CD14-positive monocyte (primary cell): ENCODE data around the gene SELENOM. TPM values are rescaled to one million over a fixed set of nuclear protein-coding genes. Genes with fewer than 3 reads are reported as not detected.

Experiments
- DNase-seq, 3 donors: peaks; one replicate each; pipeline ENCODE4 v3.0.0-alpha.2; 2011 to 2022
- H2AFZ ChIP-seq: 2 replicates; pipeline ENCODE4 v1.6.0; 2012; ENCODE audit warnings: mild to moderate bottlenecking, low read depth, low read length, inconsistent platforms; ENCODE audit not compliant: insufficient read depth, poor library complexity, severe bottlenecking
- H3K27ac ChIP-seq, 2 donors: 1 replicate in 1 of 2; 2 replicates in 1 of 2; pipeline ENCODE4 v1.5.1; 2012 to 2013; ENCODE audit warnings: low read length in 2 of 2, control low read depth in 1 of 2, inconsistent platforms in 1 of 2, low read depth in 1 of 2, mild to moderate bottlenecking in 1 of 2
- H3K27me3 ChIP-seq, 2 donors: one replicate each; pipeline versions ENCODE4 v1.6.0 to v1.6.1; 2011 to 2013; ENCODE audit warnings: low read length in 2 of 2; ENCODE audit not compliant: control insufficient read depth in 2 of 2, insufficient read depth in 2 of 2
- H3K36me3 ChIP-seq, 2 donors: replicated peaks in 1 of 2; 1 replicate in 1 of 2; 2 replicates in 1 of 2; pipeline versions ENCODE4 v1.5.1 to v1.6.1; 2012 to 2013; ENCODE audit warnings: low read length in 2 of 2, control low read depth in 1 of 2, inconsistent platforms in 1 of 2, mild to moderate bottlenecking in 1 of 2; ENCODE audit not compliant: insufficient read depth in 2 of 2, control insufficient read depth in 1 of 2
- H3K4me1 ChIP-seq, 2 donors: 1 replicate in 1 of 2; 2 replicates in 1 of 2; pipeline versions ENCODE4 v1.5.1 to v1.6.1; 2012 to 2013; ENCODE audit warnings: low read length in 2 of 2, control low read depth in 1 of 2, inconsistent platforms in 1 of 2, mild to moderate bottlenecking in 1 of 2, moderate library complexity in 1 of 2; ENCODE audit not compliant: insufficient read depth in 2 of 2, control insufficient read depth in 1 of 2
- H3K4me2 ChIP-seq: replicated peaks from 2 replicates; pipeline ENCODE3; 2012; ENCODE audit warnings: low read length, moderate library complexity, mild to moderate bottlenecking; ENCODE audit not compliant: poor library complexity, severe bottlenecking; ENCODE audit errors: extremely low read depth
- H3K4me3 ChIP-seq, 3 experiments: fragments of 200-600 bp in 1 of 3; sonication (generic) in 1 of 3; replicated peaks in 1 of 3; 1 replicate in 2 of 3; 2 replicates in 1 of 3; pipeline ENCODE4 v1.5.1; 2011 to 2013; ENCODE audit warnings: low read length in 3 of 3, mild to moderate bottlenecking in 3 of 3, control low read depth in 2 of 3, low read depth in 2 of 3, inconsistent platforms in 1 of 3, moderate library complexity in 1 of 3
- H3K79me2 ChIP-seq: 2 replicates; pipeline ENCODE4 v1.6.0; 2012; ENCODE audit warnings: mild to moderate bottlenecking, control low read depth, inconsistent platforms, low read length, moderate library complexity; ENCODE audit not compliant: insufficient read depth
- H3K9ac ChIP-seq: 2 replicates; pipeline ENCODE4 v1.6.0; 2017; ENCODE audit warnings: low read length, mild to moderate bottlenecking; ENCODE audit not compliant: insufficient read depth, poor library complexity, severe bottlenecking
- H3K9me3 ChIP-seq, 2 donors: replicated peaks in 1 of 2; 1 replicate in 1 of 2; 2 replicates in 1 of 2; pipeline versions ENCODE4 v1.5.1 to v1.6.1; 2012 to 2013; ENCODE audit warnings: low read length in 2 of 2, control low read depth in 1 of 2; ENCODE audit not compliant: control insufficient read depth in 1 of 2, insufficient read depth in 1 of 2
- H4K20me1 ChIP-seq: 2 replicates; pipeline ENCODE4 v1.6.0; 2012; ENCODE audit warnings: mild to moderate bottlenecking, low read length, control low read depth, moderate library complexity; ENCODE audit not compliant: insufficient read depth
- H3K27ac Mint-ChIP-seq, 7 donors: one replicate each; pipeline ENCODE4 v1.8.0; 2020; ENCODE audit warnings: mild to moderate bottlenecking in 7 of 7, mixed read lengths in 7 of 7, moderate library complexity in 6 of 7, inconsistent platforms in 2 of 7
- H3K27me3 Mint-ChIP-seq, 3 donors: one replicate each; pipeline ENCODE4 v1.8.0; 2021 to 2022; ENCODE audit warnings: low read depth in 3 of 3, mild to moderate bottlenecking in 3 of 3, mixed read lengths in 3 of 3, moderate library complexity in 3 of 3, inconsistent platforms in 1 of 3
- H3K36me3 Mint-ChIP-seq, 2 donors: one replicate each; pipeline ENCODE4 v1.8.0; 2020; ENCODE audit warnings: mixed read lengths in 2 of 2, inconsistent platforms in 1 of 2, mild to moderate bottlenecking in 1 of 2
- H3K4me1 Mint-ChIP-seq: one replicate; pipeline ENCODE4 v1.8.0; 2020; ENCODE audit warnings: mild to moderate bottlenecking, mixed read lengths
- H3K4me3 Mint-ChIP-seq, 2 donors: one replicate each; pipeline ENCODE4 v1.8.0; 2020; ENCODE audit warnings: mild to moderate bottlenecking in 2 of 2, mixed read lengths in 2 of 2, moderate library complexity in 1 of 2
- H3K9me3 Mint-ChIP-seq, 7 donors: one replicate each; pipeline ENCODE4 v1.8.0; 2020 to 2022; ENCODE audit warnings: mixed read lengths in 7 of 7, mild to moderate bottlenecking in 6 of 7, moderate library complexity in 6 of 7, inconsistent platforms in 2 of 7
- CTCF ChIP-seq: fragments of 200-600 bp; IDR thresholded peaks from one replicate; pipeline ENCODE4 v1.8.0; 2022; ENCODE audit warnings: antibody characterized with exemption, mild to moderate bottlenecking
- WGBS: methylation state at CpG from one replicate; pipeline ENCODE4 v1.1.5; 2013; ENCODE audit warnings: missing lambda C conversion rate; ENCODE audit not compliant: insufficient coverage; 5-methylcytosine and 5-hydroxymethylcytosine counted together
- intact Hi-C, 2 donors: fragments of 100-400 bp; cut with micrococcal nuclease; formaldehyde crosslinking; loops; one replicate each; pipeline versions ENCODE4 v1.15.0 to v1.15.1; 2023
- polyA plus RNA-seq, 3 donors: library from polyadenylated mRNA; depleted of rRNA in 1 of 3; unstranded in 2 of 3; stranded (reverse) in 1 of 3; fragments of 300-500 nt in 2 of 3; fragments of >200 nt in 1 of 3; fragmentation: Illumina TruSeq in 2 of 3; gene quantifications; 1 replicate in 2 of 3; 2 replicates in 1 of 3; pipeline ENCODE4 v1.2.3, GENCODE V29; 2012 to 2021

Gene SELENOM
- polyA plus RNA-seq, 3 donors, result 3.2 to 7.6 (median 3.4) TPM

- H3K79me2 ChIP-seq, result no peaks in the 10 kb centered on the region
- H3K4me1 Mint-ChIP-seq, result peaks cover 6% of the 10 kb centered on the region
- no peak overlapping the region for H3K27ac Mint-ChIP-seq
- no peak overlapping the region for H3K4me3 Mint-ChIP-seq
- H4K20me1 ChIP-seq, result no peaks in the 10 kb centered on the region
- H3K36me3 Mint-ChIP-seq, result no peaks in the 10 kb centered on the region
- H3K9me3 ChIP-seq, result peaks cover 0 to 7% of the 10 kb centered on the region in 2 donors
- WGBS, result no CpG with 5 or more reads among the region's 2 CpGs
- H3K4me3 ChIP-seq, result no peak overlapping the region
- H3K9me3 Mint-ChIP-seq, result peaks cover 0 to 10% (median 6%) of the 10 kb centered on the region in 7 donors
- intact Hi-C loops, result loop anchor here (10.0 kb wide), 2 partner anchors 73 to 187 kb away; partner anchors contain the start of genes MORC2 (in 1 of the 2) and TUG1 (in 1 of the 2)
- peaks cover 4 to 8% (median 6%) of the 10 kb centered on the region in 3 donors for H3K27me3 Mint-ChIP-seq
- peaks cover 0 to 2% of the 10 kb centered on the region in 2 donors for H3K27me3 ChIP-seq
- no peak overlapping the region for H3K27ac ChIP-seq
- no peak overlapping the region for H3K9ac ChIP-seq
- no peak overlapping the region for H3K4me2 ChIP-seq
- no peaks in the 10 kb centered on the region for H3K4me1 ChIP-seq
- H2AFZ ChIP-seq, result no peak overlapping the region
- no peaks in the 10 kb centered on the region for H3K36me3 ChIP-seq
- no peak for TF ChIP-seq CTCF
- no peak for DNase-seq
Measured at GRCh38 chr22:31151872-31152271, 44.5 kb upstream of the SELENOM start.

- Histone ChIP-seq H3K27ac (no peak overlapping the region), H3K27me3 (peaks cover 0 to 2% of the 10 kb centered on the region in 2 donors), H2AFZ (no peak overlapping the region), H3K4me2 (no peak overlapping the region), H3K4me1 (no peaks in the 10 kb centered on the region), H3K9me3 (peaks cover 0 to 7% of the 10 kb centered on the region in 2 donors), H3K9ac (no peak overlapping the region), H3K36me3 (no peaks in the 10 kb centered on the region), H3K79me2 (no peaks in the 10 kb centered on the region), H4K20me1 (no peaks in the 10 kb centered on the region), H3K4me3 (no peak overlapping the region)
- Mint-ChIP-seq H3K36me3 (no peaks in the 10 kb centered on the region), H3K27me3 (peaks cover 4 to 6% (median 6%) of the 10 kb centered on the region in 3 donors), H3K27ac (no peak overlapping the region), H3K9me3 (peaks cover 2 to 17% (median 9%) of the 10 kb centered on the region in 7 donors), H3K4me3 (no peak overlapping the region), H3K4me1 (peaks cover 6% of the 10 kb centered on the region)
- TF ChIP-seq CTCF, result peak; percentile 16
- intact Hi-C loops, result loop anchor here (10.0 kb wide), 2 partner anchors 74 to 186 kb away; partner anchors contain the start of genes MORC2 (in 1 of the 2) and TUG1 (in 1 of the 2)
- no peak for DNase-seq
- WGBS, result no CpG with 5 or more reads among the region's 3 CpGs
Measured at GRCh38 chr22:31150615-31151014, 43.2 kb upstream of the SELENOM start.
